Stimulated activated memory B cell treated with anti-CD40 and anti-IgM and Interleukin-4, amounts not matched to agents 10 μg/mL and 1 μg/mL and 100 μg/mL, for 72 hours (primary cell): ENCODE data around the gene TRUB2.
"Not testable (repeated sequence)": the region's sequence is repeated elsewhere in the genome, so short reads cannot be mapped to it uniquely, and the experiment has no call there.

Source experiments
- ATAC-seq: fragments of 150-1000 bp; cut with Tn5 transposase; 2 replicates; pipeline ENCODE4 v1.10.0; 2021
- H3K27ac Mint-ChIP-seq: one replicate; pipeline ENCODE4 v1.8.0; 2022; ENCODE audit warnings: mild to moderate bottlenecking, mixed read lengths
- H3K27me3 Mint-ChIP-seq: one replicate; pipeline ENCODE4 v1.8.0; 2022; ENCODE audit warnings: mixed read lengths
- H3K36me3 Mint-ChIP-seq: one replicate; pipeline ENCODE4 v1.8.0; 2022; ENCODE audit warnings: mixed read lengths
- H3K4me1 Mint-ChIP-seq: one replicate; pipeline ENCODE4 v1.8.0; 2022; ENCODE audit warnings: mixed read lengths
- H3K4me3 Mint-ChIP-seq: one replicate; pipeline ENCODE4 v1.8.0; 2022; ENCODE audit warnings: mild to moderate bottlenecking, moderate library complexity, mixed read lengths
- H3K9me3 Mint-ChIP-seq: one replicate; pipeline ENCODE4 v1.8.0; 2022; ENCODE audit warnings: mixed read lengths

Gene TRUB2

DNA sequence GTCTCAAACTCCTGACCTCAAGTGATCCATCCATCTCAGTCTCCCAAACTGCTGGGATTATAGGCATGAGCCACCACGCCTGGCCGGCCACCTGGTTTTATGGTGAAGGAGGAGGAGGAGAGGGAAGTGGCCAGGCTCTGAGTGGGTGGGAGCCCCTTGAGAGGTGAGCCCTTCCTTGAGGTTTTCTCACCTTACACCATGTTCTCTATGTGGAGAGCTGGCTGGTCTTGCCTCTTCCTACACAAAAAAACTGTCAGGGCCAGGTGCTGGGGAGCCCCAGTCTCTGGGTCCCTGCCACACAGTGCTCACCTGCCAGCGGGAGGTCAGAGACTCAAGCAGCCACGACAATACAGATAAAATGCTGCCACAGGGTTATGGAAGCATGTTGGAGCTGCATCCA lies 28.1 kb downstream of the TRUB2 start:
- no peak for ATAC-seq
- no peaks in the 10 kb centered on the region for H3K27me3 Mint-ChIP-seq
- peaks cover under 1% of the 10 kb centered on the region for H3K36me3 Mint-ChIP-seq
- no peaks in the 10 kb centered on the region for H3K4me1 Mint-ChIP-seq
- H3K4me3 Mint-ChIP-seq, result no peak overlapping the region
- H3K27ac Mint-ChIP-seq, result no peak overlapping the region
- no peaks in the 10 kb centered on the region for H3K9me3 Mint-ChIP-seq

DNA sequence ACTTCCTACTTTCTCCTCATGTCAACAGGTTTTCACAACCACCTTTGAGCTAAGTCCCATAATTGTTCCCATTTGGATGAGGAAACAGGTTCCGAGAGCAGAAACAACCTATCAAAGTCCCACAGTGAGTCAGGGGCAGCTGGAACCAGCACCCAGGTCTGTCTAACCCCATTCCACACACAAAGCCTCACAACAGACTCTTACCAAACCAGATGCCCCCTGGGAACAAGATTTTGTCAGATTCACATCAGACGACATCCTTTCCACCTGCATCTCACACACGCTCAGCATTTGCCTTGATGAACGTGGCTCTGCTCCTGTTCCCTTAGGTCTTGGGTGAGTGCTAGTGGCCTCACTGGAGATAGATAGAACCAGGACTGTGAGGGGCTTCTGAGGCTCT lies 29.2 kb downstream of the TRUB2 start:
- Mint-ChIP-seq H3K4me1 (no peaks in the 10 kb centered on the region), H3K9me3 (no peaks in the 10 kb centered on the region), H3K36me3 (peaks cover 11% of the 10 kb centered on the region), H3K4me3 (no peak overlapping the region), H3K27me3 (no peaks in the 10 kb centered on the region), H3K27ac (no peak overlapping the region)
- ATAC-seq, result no peak

GRCh38 chr9:128292009-128292408 lies 30.2 kb downstream of the TRUB2 start:
- Mint-ChIP-seq H3K4me1 (no peaks in the 10 kb centered on the region), H3K36me3 (peaks cover 17% of the 10 kb centered on the region), H3K9me3 (no peaks in the 10 kb centered on the region), H3K27me3 (no peaks in the 10 kb centered on the region), H3K4me3 (no peak overlapping the region), H3K27ac (no peak overlapping the region)
- no peak for ATAC-seq

DNA sequence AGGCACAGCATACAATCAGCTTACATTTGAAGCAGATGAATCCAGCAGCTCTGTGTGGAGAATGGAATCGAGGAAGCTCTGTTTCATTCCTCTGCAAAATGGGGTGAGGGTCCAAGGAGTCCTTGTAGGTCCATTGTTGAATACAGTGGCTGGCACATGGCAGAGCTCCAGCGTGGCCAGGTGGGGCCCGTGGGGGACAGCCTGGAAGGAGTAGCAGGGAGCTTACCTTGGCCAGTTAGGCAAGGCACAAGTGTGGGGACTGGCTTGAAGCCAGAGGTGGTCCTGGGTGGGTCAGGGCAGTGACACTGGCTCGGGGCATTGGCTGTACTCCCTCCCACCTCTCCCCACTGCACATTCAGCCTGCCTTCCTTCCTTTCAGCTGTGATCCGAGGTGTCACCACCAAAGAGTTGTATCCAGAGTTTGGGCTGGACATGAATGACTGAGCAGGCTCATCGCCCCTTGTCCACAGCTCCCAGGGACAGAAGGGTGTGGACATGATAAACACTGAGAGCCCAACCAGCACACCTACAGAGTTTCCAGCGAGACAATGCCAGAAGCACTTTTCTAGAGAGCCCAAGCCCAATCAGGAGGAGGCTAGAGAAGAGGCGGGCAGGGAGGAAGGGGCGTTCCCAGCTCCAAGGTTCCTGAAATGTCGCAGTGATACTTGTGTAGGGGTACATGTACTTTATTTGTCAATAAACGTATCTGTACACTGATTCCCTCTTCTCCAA lies 33.8 kb downstream of the TRUB2 start:
- peaks cover 31% of the 10 kb centered on the region for H3K36me3 Mint-ChIP-seq

GRCh38 chr9:128286440-128286839 lies 35.8 kb downstream of the TRUB2 start:
- H3K4me3 Mint-ChIP-seq, result no peak overlapping the region
- H3K27ac Mint-ChIP-seq, result no peak overlapping the region
- no peaks in the 10 kb centered on the region for H3K9me3 Mint-ChIP-seq
- H3K27me3 Mint-ChIP-seq, result no peaks in the 10 kb centered on the region
- peaks cover 9% of the 10 kb centered on the region for H3K4me1 Mint-ChIP-seq
- ATAC-seq, result no peak
- peaks cover 31% of the 10 kb centered on the region for H3K36me3 Mint-ChIP-seq

More for the DNA sequence above, 33.8 kb downstream of the TRUB2 start:
- peaks cover 9% of the 10 kb centered on the region for H3K4me1 Mint-ChIP-seq
- H3K4me3 Mint-ChIP-seq, result no peak overlapping the region
- ATAC-seq, result no peak
- no peaks in the 10 kb centered on the region for H3K27me3 Mint-ChIP-seq
- no peaks in the 10 kb centered on the region for H3K9me3 Mint-ChIP-seq
- no peak overlapping the region for H3K27ac Mint-ChIP-seq

DNA sequence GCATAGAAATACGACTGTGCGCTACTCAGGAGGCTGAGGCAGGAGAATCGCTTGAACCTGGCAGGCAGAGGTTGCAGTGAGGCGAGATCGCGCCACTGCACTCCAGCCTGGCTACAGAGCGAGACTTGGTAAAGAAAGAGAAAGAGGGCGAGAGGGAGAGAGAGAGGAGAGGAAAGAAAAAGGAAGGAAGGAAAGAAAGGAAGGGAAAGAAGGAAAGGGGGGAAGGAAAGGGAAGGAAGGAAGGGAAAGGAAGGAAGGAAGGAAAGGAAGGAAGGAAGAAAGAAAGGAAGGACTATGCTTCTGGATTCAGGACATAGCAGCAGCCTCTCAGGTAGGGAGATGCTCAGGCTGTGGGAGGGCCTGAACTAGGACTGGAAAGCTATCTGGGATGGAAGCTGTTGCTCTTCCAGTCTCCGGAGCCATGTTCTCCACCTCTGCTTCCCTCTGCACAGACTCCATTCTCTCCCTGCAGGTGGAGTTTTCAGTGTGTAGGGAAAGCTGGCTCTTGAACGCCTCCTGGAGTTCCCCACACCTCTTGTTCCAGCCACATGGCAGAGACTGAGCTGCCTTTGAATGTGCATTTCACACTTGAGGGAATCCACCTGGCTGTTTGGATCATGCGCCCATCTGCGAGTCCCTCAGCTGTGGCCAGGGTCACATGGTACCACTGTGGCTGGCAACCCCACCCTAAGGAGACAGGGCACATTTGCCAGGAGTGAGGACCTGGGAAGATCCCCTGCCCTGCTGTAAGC lies 37.0 kb downstream of the TRUB2 start:
- peaks cover 31% of the 10 kb centered on the region for H3K36me3 Mint-ChIP-seq
- H3K27me3 Mint-ChIP-seq, result no peaks in the 10 kb centered on the region
- H3K4me3 Mint-ChIP-seq, result no peak overlapping the region
- peaks cover 12% of the 10 kb centered on the region for H3K4me1 Mint-ChIP-seq
- no peak overlapping the region for H3K27ac Mint-ChIP-seq
- no peaks in the 10 kb centered on the region for H3K9me3 Mint-ChIP-seq
- ATAC-seq, result no peak

DNA sequence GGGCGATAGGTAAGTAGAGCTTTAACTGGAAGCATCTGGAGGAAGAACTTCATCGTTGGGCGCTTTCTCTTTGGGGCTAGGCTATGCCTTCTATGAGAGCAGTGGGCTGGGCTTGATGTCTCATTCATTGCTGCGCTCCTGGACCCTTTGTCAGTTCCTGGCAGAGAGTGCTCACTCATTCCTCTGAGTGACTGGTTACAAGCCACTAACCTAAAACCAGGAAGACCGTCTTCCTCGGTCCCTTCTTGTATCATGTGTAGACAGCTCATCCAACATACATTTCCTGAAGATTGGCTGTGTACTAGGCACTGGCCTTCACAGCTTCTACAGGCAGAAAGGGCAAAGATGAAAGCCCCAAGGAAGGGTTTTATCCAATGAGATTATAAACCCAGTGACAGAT lies 39.7 kb downstream of the TRUB2 start:
- no peak for ATAC-seq
- H3K9me3 Mint-ChIP-seq, result no peaks in the 10 kb centered on the region
- no peak overlapping the region for H3K4me3 Mint-ChIP-seq
- no peak overlapping the region for H3K27ac Mint-ChIP-seq
- H3K36me3 Mint-ChIP-seq, result peaks cover 14% of the 10 kb centered on the region
- peaks cover 19% of the 10 kb centered on the region for H3K4me1 Mint-ChIP-seq
- no peaks in the 10 kb centered on the region for H3K27me3 Mint-ChIP-seq

- Mint-ChIP-seq H3K4me3 (no peak overlapping the region), H3K27ac (no peak overlapping the region)
These were observed 42.1 kb downstream of the TRUB2 start for GRCh38 chr9:128280084-128280622.

GRCh38 chr9:128279088-128280073 lies 42.9 kb downstream of the TRUB2 start:
- H3K4me1 Mint-ChIP-seq, result peaks cover 33% of the 10 kb centered on the region
- H3K36me3 Mint-ChIP-seq, H3K27me3 Mint-ChIP-seq, ATAC-seq, H3K9me3 Mint-ChIP-seq, H3K27ac Mint-ChIP-seq, H3K4me3 Mint-ChIP-seq: not testable (repeated sequence)

More at GRCh38 chr9:128280084-128280622, 42.1 kb downstream of the TRUB2 start:
- H3K36me3 Mint-ChIP-seq, result peaks cover 5% of the 10 kb centered on the region
- no peaks in the 10 kb centered on the region for H3K9me3 Mint-ChIP-seq
- no peak for ATAC-seq
- H3K4me1 Mint-ChIP-seq, result peaks cover 31% of the 10 kb centered on the region
- no peaks in the 10 kb centered on the region for H3K27me3 Mint-ChIP-seq

DNA sequence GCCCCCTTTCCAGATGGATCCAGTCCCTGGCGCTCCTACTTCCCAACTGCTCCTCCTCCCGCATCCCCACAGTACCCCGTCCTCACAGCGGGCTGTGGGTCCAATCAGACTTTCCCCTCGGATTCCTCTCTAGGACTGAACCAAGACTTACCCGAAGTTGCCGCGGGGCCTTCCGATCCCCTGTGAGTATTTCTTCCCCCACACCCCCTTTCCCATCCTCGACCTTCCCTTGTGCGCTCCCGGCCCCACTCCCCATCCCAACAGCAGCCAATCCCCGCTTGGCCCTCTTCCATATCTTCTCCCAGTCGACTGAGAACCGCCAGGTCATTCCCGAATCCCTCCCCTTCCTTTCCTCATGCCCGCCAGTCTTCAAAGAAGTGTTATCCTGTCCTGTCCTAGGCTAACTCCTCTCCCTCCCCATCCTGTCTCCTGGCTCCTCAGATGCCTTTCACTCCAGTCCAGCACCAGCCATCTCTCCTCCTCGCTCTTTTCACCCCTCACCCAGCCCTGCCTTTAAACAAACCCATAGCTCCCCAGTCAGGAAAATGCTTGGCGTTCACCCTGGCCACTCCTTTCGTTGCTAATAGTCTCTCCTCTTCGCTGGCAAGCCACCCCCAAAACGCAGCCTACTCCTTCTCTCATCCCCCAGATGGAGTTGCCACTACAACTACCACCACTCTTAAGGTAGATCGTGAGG lies 45.5 kb downstream of the TRUB2 start:
- no peak for ATAC-seq
- no peaks in the 10 kb centered on the region for H3K9me3 Mint-ChIP-seq
- H3K4me1 Mint-ChIP-seq, result peaks cover 45% of the 10 kb centered on the region
- peak overlapping the region; percentile 97 for H3K4me3 Mint-ChIP-seq
- no peaks in the 10 kb centered on the region for H3K27me3 Mint-ChIP-seq
- H3K27ac Mint-ChIP-seq, result peak overlapping the region; percentile 97
- peaks cover 10% of the 10 kb centered on the region for H3K36me3 Mint-ChIP-seq

- Mint-ChIP-seq H3K4me3 (peak within 1 kb of the TSS; percentile 97), H3K27ac (peak within 1 kb of the TSS; percentile 97), H3K27me3 (no peaks in the 10 kb centered on the region), H3K4me1 (peaks cover 45% of the 10 kb centered on the region), H3K36me3 (peaks cover 16% of the 10 kb centered on the region), H3K9me3 (no peaks in the 10 kb centered on the region)
- ATAC-seq, result peak; percentile 99
These were observed 46.2 kb downstream of the TRUB2 start, which contains the start of gene SWI5 for GRCh38 chr9:128276008-128276573. Gene SWI5, plus strand, starts transcription at chr9:128276276.

GRCh38 chr9:128275198-128276007 lies 46.8 kb downstream of the TRUB2 start, which contains the start of gene GOLGA2:
Gene GOLGA2, minus strand, starts transcription at chr9:128276007. Its CDS starts 31 bp downstream, at chr9:128275976.
- peak within 1 kb of the TSS; percentile 97 for H3K4me3 Mint-ChIP-seq
- peaks cover 44% of the 10 kb centered on the region for H3K4me1 Mint-ChIP-seq
- H3K36me3 Mint-ChIP-seq, result peaks cover 17% of the 10 kb centered on the region
- H3K27ac Mint-ChIP-seq, result peak within 1 kb of the TSS; percentile 97
- peak; percentile 82 for ATAC-seq
- H3K27me3 Mint-ChIP-seq, result no peaks in the 10 kb centered on the region
- no peaks in the 10 kb centered on the region for H3K9me3 Mint-ChIP-seq

GRCh38 chr9:128274245-128274644 lies 48.0 kb downstream of the TRUB2 start:
- Mint-ChIP-seq H3K4me3 (no peak overlapping the region), H3K9me3 (no peaks in the 10 kb centered on the region), H3K36me3 (peaks cover 17% of the 10 kb centered on the region), H3K27me3 (no peaks in the 10 kb centered on the region), H3K27ac (peak overlapping the region; percentile 97), H3K4me1 (peaks cover 39% of the 10 kb centered on the region)
- no peak for ATAC-seq
